GM12891 (cell line): Measurements from ENCODE around the gene SPDYE1.
"Not testable (repeated sequence)": the region's sequence is repeated elsewhere in the genome, so short reads cannot be mapped to it uniquely, and the experiment has no call there.

ENCODE experiments used
- POLR2A ChIP-seq: IDR thresholded peaks from 2 replicates; pipeline ENCODE4 v1.6.1; 2011; ENCODE audit warnings: low read depth, low read length, control low read depth
- POLR2AphosphoS5 ChIP-seq: IDR thresholded peaks from 2 replicates; pipeline ENCODE4 v1.6.1; 2011; ENCODE audit warnings: low read depth, low read length, control low read depth
- TAF1 ChIP-seq: IDR thresholded peaks from 2 replicates; pipeline ENCODE4 v1.6.1; 2011; ENCODE audit warnings: low read depth, low read length, control low read depth

DNA sequence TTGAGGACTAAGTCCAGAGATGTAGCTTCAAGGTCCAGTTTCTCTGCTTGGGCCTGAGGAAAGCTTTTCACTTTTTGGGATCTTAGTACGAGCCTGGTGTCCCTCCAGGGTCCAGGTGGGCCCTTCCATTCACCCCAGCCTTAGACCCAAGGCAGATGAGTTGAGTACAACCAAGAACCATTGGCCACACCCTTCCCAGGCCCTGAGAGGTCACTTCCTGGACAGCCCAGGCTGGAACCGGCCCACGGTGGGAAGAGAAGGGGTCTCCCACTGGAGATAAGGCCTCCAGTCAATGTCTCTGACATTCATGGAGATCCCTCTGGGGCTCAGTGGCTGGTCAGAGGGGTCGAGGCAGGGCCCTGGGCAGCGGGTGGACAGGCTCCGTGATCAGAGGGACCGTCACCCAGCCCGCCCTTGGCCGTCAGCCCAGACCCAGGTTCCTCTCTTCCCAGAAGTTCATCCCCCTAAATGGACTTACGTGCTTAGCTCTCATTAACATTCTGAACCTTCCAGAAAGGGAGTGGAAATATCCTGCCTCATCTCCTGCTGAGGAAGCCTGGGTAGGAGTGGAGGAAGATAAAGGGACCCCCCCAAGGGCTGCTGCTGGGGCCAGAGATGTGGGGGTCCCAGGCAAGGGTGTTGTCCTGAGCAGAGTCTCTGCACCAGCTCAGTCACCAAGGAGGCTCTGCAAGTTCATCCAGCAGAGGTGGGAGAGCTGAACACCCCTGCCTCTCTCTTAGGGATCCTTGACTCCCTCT lies 22.8 kb upstream of the SPDYE1 start:
- not testable (repeated sequence) for TF ChIP-seq POLR2A, TAF1, POLR2AphosphoS5
